NCI-H128 (cell line): ENCODE measurements around the gene TMEM203.
"Not testable (repeated sequence)": the region's sequence is repeated elsewhere in the genome, so short reads cannot be mapped to it uniquely, and the experiment has no call there.

Experiments used
- DNase-seq: peaks from one replicate; lab custom pipeline; 2025; ENCODE audit not compliant: unreplicated experiment; lab: John Stamatoyannopoulos, UW

TMEM203 gene

GRCh38 chr9:137242269-137243203, 37.1 kb upstream of the TMEM203 start:
- DNase-seq: no peak

GRCh38 chr9:137241490-137242268, 36.2 kb upstream of the TMEM203 start:
- DNase-seq: no peak

DNA sequence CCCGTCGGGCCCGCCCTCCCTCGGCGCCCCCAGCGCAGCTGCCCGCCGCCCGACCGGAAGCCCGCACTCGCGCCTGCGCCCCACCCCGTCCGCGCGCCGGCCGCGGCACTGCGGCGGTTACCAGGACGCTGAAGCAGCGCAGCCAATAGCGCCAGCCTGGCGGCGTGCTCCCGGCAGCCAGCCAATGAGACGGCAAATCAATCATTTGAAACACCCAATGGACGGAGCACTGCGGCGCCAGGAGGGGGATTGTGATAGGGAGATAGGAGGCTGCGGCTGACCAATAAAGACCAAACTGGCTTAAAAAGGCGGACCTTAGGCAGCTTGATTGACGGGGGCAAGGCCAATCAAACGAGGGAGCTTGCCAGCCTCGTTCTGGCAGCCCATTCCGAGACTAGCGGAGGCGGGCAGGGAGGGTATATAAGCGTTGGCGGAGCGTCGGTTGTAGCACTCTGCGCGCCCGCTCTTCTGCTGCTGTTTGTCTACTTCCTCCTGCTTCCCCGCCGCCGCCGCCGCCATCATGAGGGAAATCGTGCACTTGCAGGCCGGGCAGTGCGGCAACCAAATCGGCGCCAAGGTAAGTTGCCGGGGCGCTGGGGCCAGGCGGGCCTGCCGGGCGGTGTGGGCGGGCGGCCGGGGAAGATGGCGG, 35.5 kb upstream of the TMEM203 start, which contains the start of gene TUBB4B:
TSS of gene TUBB4B (plus strand) at position 447 of the 649 bp plus-strand sequence. CDS start at position 521, 74 bp downstream.
- DNase-seq: peak; percentile 99

GRCh38 chr9:137240318-137240840, 34.9 kb upstream of the TMEM203 start:
- DNase-seq: peak; percentile 49

DNA sequence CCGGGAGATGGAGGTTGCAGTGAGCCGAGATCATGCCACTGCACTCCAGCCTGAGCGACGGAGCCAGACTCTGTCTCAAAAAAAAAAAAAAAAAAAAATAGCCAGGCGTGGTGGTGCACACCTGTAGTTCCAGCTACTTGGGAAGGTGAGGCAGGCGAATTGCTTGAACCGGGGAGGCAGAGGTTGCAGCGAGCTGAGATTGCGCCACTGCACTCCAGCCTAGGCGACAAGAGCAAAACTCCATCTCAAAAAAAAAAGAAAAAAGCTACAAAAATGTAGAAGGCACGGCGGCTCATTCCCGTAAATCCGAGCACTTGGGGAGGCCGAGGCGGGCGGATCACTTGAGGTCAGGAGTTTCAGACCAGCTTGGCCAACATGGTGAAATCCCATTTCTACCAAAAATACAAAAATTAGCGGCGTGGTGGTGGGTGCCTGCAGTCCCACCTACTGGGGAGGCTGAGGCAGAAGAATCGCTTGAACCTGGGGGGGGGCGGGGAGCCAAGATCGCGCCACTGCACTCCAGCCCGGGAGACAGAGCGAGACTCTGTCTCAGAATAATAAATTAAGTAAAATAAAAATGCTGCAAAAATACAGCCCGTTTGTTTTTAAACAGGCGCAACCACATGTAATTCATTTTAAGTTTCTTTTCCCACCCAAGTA, 34.2 kb upstream of the TMEM203 start:
- not testable (repeated sequence) for DNase-seq

DNA sequence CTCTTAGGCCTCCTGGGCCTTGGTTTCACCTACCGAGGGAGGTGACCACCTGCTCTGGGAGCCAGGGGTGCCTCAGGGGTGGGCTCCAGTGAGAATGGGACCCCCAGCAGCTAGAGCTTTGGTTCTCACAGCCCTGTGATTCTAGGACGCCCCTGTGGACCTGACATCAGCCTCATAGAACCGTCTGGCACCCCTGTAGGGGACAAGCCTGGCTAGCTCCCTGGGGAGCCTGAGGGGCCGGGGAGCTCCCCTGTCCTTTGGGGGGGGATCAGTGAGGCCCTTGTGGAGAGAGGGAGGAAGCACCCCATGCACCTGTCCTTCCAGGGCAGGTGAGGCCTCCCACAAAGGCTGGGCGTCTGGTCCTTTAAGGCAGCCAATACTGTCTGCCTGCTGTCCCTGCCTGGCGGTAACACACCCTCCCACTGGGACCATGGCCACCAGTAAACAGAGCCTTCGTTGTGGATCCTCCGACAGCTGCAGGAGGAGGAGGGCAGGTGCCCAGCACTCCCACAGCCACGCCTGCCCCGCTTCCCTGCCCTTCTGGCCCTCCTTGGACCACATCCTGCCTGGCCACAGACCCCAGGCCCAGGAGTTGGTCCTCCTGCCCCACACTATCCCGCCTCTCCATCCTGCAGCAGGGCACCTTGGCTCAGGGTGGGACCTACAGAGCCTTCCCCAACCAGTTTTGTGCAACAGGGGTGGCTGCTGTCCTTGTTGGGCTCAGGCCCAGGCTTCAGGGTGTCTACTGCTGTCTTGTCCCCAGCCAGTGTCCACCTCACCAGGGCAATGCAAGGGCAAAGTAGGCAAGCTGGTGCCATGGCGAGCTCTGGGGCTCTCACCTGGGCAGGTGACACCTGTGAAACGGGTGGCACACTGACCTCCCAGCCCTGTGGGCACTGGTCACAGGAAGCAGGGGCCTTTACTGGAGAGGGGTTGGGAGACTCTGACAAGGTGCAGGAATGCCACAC, 32.6 kb upstream of the TMEM203 start:
- DNase-seq: no peak

- peak; percentile 31 for DNase-seq
Measured at GRCh38 chr9:137236936-137237421, 31.5 kb upstream of the TMEM203 start.

DNA sequence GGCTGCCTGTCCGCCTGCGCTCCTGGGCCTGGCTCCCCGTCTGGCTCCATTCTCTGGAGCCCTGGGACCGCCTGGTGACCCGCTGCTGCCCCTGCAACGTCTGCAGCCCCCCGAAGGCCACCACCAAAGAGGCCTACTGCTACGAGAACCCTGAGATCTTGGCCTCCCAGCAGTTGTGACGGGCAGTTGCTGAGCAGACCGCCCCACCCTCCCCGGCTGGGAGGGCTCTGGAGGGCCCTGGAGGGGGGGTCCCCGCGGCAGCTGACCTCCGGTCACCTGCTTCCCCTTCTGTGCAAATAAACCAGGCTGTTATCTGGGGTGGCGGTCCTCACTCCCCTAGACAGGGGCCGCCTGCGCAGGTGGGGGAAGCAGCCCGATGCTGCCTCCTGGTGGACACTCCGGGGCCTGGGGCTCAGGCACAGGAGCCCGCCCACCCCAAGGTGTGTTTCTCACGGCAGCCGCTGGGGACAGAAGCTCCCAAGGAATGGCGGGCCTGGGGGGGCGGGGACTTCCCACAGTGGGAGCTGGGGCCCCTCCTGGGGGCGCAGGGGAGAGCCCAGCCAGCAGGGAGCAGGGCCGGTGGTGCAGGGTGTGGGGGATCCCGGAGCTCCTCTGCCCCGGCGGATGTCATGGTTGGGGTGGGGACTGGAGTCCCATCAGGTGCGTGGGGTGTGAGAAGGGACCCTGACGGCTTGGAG, 30.9 kb upstream of the TMEM203 start:
- peak; percentile 81 for DNase-seq

DNA sequence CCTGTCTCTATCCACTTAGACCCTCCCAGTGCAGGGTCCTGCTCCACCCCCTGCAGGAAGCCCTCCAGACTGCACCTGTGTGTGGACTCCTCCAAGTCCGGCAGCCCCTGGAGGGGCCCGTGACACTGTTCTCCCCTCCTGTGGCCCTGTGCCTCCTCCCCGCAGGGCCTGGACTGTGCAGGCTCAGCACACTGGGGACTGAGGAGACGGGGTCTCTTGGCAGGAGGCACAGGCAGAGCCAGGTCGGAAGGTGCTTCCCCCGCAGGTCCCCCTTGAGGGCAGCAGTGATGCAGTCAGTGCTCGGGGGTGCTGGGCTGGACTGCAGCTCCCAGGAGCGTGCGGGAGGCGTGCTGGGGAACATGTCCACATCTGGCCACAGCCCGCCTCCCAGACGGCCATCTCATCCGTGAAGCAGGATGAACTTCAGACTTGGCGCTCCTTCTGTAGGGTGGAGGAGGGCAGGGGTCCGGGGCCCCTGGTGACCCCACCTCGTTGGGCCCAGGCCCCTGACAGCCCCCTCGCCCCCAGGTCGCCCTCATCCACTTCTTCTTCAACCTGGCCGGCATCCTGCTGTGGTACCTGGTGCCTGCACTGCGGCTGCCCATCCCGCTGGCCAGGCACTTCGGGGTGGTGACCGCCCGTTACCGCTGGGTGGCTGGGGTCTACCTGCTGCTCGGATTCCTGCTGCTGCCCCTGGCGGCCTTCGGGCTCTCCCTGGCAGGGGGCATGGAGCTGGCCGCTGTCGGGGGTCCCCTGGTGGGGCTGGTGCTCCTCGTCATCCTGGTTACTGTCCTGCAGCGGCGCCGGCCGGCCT, 30.2 kb upstream of the TMEM203 start:
- DNase-seq: no peak

DNA sequence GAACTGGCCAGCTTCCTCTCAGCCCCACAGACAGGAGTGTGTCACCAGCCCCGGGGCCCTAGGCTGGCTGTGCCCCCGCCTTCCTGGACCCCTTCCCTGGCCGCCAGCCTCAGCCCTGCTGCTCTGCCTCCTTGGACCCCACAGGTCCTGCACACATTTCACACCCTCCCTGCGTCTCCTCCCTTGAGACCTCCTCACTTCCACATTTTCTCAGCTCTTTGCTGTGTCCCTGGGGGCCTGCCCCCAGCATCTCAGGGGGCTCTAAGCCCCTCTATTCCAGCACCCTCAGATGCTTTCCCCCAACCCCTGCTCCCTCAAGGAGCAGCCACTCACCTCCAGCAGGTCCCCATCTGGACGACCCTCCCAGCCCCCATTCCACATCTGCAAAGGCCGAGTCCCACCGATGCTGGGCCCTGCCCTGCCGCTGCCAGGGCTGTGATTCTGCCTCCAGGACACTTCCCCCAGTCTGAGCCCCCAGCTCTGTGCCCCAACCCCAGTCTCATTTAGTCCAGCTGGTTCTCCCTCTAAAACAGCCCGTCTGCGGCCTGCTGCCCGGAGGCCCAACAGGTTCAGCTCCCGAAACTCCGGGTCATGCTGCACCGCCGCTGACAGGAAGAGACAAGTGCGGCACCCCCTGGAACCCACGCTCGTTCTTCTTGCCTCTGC, 29.4 kb upstream of the TMEM203 start:
- no peak for DNase-seq

GRCh38 chr9:137234055-137234697, 28.7 kb upstream of the TMEM203 start:
- DNase-seq: no peak

DNA sequence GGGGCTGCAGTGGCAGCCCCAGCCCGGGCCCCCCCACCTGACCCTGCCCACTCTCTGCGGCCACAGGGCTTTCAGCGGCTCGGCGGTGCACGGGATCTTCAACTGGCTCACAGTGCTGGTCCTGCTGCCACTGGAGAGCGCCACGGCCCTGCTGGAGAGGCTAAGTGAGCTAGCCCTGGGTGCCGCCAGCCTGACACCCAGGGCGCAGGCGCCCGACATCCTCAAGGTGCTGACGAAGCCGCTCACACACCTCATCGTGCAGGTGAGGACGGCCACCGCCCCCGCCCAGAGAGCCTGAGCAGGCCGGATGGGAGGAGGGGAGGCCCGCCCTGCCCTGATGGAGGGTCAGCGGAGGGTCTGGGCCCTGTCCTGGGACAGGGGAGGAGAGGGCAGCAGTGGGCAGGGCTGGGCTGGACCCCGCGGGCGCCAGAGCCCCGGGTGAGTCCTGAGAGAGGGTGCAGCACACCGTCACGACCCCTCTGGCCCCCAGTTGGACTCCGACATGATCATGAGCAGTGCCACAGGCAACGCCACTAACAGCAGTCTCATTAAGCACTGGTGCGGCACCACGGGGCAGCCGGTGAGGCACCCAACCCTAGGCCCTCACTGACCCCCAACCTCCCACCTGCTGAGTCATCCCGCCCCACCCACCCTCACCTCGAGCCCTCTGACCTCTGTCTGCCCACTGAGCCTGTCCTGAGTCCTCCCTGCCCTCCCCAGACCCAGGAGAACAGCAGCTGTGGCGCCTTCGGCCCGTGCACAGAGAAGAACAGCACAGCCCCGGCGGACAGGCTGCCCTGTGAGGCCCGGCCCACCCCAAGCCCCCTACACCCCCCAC, 27.9 kb upstream of the TMEM203 start:
- no peak for DNase-seq

DNA sequence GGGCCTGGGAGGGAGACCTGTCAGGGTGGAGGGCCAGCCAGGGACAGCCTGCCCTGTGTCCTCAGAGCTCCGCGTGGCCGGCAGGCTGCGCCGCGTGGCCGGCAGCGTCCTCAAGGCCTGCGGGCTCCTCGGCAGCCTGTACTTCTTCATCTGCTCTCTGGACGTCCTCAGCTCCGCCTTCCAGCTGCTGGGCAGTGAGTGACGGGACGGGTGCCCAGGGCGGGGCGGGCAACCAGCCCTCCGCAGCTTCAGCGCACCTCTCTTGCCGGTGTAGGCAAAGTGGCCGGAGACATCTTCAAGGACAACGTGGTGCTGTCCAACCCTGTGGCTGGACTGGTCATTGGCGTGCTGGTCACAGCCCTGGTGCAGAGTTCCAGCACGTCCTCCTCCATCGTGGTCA, 27.1 kb upstream of the TMEM203 start:
- no peak for DNase-seq

- DNase-seq: no peak
Measured at GRCh38 chr9:137232101-137232500, 26.7 kb upstream of the TMEM203 start.

- no peak for DNase-seq
Measured at GRCh38 chr9:137231372-137232039, 26.1 kb upstream of the TMEM203 start.
